LNCAP (cell line): ENCODE data around the gene C10orf67.

Source experiments
- TF ChIP-seq, protein P1 (sequence below): fragments of 450-650 bp; IDR thresholded peaks from 2 replicates; pipeline ENCODE4 v1.5.1; 2017; ENCODE audit warnings: mild to moderate bottlenecking

C10orf67 gene

GRCh38 chr10:23340354-23340753 is 4.2 kb downstream of the C10orf67 start:
- TF ChIP-seq, protein P1, sequence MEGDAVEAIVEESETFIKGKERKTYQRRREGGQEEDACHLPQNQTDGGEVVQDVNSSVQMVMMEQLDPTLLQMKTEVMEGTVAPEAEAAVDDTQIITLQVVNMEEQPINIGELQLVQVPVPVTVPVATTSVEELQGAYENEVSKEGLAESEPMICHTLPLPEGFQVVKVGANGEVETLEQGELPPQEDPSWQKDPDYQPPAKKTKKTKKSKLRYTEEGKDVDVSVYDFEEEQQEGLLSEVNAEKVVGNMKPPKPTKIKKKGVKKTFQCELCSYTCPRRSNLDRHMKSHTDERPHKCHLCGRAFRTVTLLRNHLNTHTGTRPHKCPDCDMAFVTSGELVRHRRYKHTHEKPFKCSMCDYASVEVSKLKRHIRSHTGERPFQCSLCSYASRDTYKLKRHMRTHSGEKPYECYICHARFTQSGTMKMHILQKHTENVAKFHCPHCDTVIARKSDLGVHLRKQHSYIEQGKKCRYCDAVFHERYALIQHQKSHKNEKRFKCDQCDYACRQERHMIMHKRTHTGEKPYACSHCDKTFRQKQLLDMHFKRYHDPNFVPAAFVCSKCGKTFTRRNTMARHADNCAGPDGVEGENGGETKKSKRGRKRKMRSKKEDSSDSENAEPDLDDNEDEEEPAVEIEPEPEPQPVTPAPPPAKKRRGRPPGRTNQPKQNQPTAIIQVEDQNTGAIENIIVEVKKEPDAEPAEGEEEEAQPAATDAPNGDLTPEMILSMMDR, result no peak

DNA sequence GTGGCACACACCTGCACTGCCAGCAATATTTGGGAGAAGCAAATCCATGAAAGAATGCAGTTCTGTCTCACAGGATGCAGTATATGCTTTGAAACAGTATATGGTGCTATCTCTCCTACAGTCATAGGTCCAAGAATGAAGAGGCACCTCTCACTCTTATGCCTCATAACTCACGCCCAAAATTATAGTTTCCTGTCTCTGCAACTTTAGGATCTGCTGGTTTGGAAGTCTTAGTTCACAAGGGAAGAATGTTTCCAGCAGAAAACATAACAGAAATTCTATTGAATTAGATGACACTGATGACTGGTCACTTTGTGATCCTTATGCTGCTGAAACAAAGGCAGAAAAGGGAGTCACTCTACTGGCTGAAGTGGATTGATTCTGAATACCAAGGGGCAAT is 5.7 kb downstream of the C10orf67 start:
- TF ChIP-seq, protein P1, result no peak

GRCh38 chr10:23338155-23338828 is 6.3 kb downstream of the C10orf67 start:
- TF ChIP-seq, protein P1, result peak; percentile 52; the same call in 1 of the 2 replicates

DNA sequence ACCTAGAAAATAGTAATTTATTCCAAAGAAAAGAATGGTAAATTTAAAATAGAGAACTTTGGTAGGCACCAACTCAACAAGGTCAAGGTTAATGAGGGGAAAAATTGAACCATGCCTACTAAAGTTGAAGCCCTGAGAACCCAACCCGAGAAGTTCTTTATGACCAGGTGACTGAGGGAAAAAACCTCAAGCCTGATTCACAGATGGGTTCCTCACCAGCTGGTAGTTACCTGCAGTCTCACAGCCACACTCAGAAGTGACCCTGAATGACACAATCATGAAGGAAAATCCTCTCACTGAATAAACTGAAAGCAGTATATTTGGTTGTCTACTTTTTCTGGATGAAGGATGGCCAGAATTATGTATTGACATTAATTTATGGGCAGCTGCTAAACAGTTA is 7.0 kb downstream of the C10orf67 start:
- TF ChIP-seq, protein P1, result no peak

DNA sequence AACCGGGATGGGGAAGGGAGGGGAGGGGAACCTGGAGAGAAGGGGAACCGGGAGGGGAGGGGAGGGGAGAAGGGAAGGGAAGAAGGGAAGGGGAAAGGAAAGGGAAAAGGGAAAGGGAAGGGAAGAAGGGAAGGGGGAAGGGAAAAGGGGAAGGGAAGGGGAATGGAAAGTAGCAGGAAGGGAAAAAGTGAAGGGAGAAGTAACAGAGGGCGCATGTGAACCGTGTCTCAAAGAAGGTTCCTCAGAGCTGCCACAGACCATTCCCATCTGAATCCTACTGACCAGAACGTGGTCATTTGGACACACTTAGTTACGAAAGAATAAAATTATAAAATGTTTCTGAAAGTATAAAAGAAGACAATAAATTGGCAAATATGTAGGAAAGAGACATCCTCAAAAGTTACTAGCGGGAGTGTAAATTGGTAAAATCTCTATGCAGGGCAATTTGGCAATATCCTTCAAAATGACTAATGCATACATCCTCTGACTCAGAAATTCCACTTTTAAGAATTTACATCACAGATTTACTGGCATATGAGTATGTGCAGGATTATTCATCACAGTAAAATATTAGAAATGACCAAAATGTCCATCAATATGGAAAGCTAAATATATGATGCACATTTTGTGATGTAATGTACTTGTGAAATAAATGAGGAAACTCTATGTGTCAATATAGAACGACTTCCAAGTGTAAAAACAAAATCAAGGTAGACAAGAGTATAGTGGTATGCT is 12.9 kb downstream of the C10orf67 start:
- TF ChIP-seq, protein P1, result no peak

DNA sequence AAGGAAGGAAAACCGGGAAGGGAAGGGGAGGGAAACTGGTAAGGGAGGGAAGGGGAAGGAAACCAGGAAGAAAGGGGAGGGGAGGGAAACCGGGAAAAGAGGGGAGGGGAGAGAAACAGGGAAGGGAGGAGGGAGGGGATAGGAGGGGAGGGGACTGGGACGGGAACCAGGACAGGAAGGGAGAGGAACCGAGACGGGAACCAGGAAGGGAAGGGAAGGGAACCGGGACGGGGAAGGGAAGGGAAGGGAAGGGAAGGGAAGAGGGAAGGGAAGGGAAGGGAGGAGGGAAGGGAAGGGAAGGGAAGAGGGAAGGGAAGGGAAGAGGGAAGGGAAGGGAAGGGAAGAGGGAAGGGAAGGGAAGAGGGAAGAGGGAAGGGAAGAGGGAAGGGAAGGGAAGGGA is 13.6 kb downstream of the C10orf67 start:
- TF ChIP-seq, protein P1, result no peak

DNA sequence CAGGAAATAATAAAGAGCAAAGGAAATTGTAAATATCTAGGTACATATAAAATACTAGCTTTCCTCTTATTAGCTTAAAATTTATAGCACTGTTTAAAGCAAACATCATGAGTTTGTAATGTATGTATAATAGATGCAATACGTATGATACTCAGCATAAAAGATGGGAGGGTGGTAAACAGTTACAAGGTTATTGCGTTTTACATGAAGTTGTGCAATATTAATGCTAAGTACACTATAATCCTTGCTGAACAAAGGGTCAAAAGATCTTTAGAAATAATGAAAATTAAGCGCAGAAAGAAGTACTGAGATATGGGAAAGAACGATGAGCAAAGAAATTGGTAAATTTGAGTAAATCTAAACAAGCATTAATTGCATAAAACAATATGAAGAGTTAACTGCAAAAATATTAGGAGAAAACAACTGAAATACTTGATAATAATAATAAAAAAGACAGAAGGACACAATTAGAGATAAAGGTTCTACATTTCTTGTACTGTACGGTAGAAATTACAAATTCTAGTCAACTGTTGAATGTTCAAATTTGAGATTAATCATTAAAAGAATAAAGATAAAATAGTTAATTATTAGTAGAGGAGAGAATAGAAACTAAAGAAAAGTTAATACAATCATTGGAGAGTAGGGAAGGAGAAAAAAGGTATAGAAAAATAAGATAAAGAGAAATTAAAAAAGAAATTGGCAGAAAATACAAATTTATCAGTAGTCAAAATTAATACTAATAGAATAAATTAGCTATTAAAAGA is 17.9 kb downstream of the C10orf67 start:
- TF ChIP-seq, protein P1, result no peak
